Gastroesophageal sphincter (tissue), 4 donors: ENCODE measurements around the gene FAM219B. TPM values are rescaled to one million over a fixed set of nuclear protein-coding genes. Genes with fewer than 3 reads are reported as not detected.
"Not testable (repeated sequence)": the region's sequence is repeated elsewhere in the genome, so short reads cannot be mapped to it uniquely, and the experiment has no call there.

Experiments
- ATAC-seq: fragments of 150-250 bp; one replicate; pipeline ENCODE4 v1.9.1; 2016; ENCODE audit warnings: mild to moderate bottlenecking, moderate library complexity
- H3K27ac ChIP-seq, 4 donors: fragments of 200-600 bp; sonication (generic) in 3 of 4; 1 replicate in 3 of 4; 2 replicates in 1 of 4; pipeline ENCODE4 v1.5.1; 2016 to 2019
- H3K27me3 ChIP-seq: fragments of 200-600 bp; sonication (generic); one replicate; pipeline ENCODE4 v1.5.1; 2019
- H3K36me3 ChIP-seq, 2 donors: fragments of 200-600 bp; sonication (generic); one replicate each; pipeline ENCODE4 v1.5.1; 2019; ENCODE audit warnings: control low read depth in 1 of 2
- H3K4me1 ChIP-seq, 3 donors: fragments of 200-600 bp; sonication (generic); 1 replicate in 2 of 3; 2 replicates in 1 of 3; pipeline ENCODE4 v1.5.1; 2016 to 2019; ENCODE audit warnings: control low read depth in 2 of 3
- H3K4me3 ChIP-seq, 2 donors: fragments of 200-600 bp; sonication (generic); one replicate each; pipeline ENCODE4 v1.5.1; 2019; ENCODE audit warnings: mild to moderate bottlenecking in 1 of 2, moderate library complexity in 1 of 2
- H3K9me3 ChIP-seq, 3 donors: fragments of 200-600 bp; sonication (generic); one replicate each; pipeline ENCODE4 v1.5.1; 2017 to 2019; ENCODE audit warnings: control low read depth in 2 of 3
- CTCF ChIP-seq, 4 experiments: fragments of 200-600 bp in 2 of 4; fragments of 450-650 bp in 2 of 4; sonication (generic) in 1 of 4; IDR thresholded peaks; one replicate each; pipeline ENCODE4 v1.5.1; 2017 to 2019; ENCODE audit warnings: antibody characterized with exemption in 4 of 4, mild to moderate bottlenecking in 2 of 4, moderate library complexity in 2 of 4
- EP300 ChIP-seq: sonication (generic); formaldehyde crosslinking; IDR thresholded peaks from one replicate; pipeline ENCODE4 v1.6.1; 2017; ENCODE audit warnings: antibody characterized with exemption, mild to moderate bottlenecking
- POLR2A ChIP-seq, 2 donors: fragments of 450-650 bp; IDR thresholded peaks; one replicate each; pipeline ENCODE4 v1.6.1; 2017; ENCODE audit warnings: antibody characterized with exemption in 2 of 2, mild to moderate bottlenecking in 2 of 2, moderate library complexity in 1 of 2
- POLR2AphosphoS5 ChIP-seq: sonication (generic); formaldehyde crosslinking; IDR thresholded peaks from one replicate; pipeline ENCODE4 v1.6.1; 2017; ENCODE audit warnings: antibody characterized with exemption
- WGBS, 2 donors: methylation state at CpG; one replicate each; pipeline ENCODE4 v1.1.5; 2018; ENCODE audit warnings: low coverage in 1 of 2; 5-methylcytosine and 5-hydroxymethylcytosine counted together
- total RNA-seq, 4 donors: library from RNA; depleted of rRNA; stranded (reverse); fragments of >200 nt; gene quantifications; one replicate each; pipeline ENCODE4 v1.1.0, GENCODE V29; 2016

The FAM219B gene
- total RNA-seq, 4 donors from 2014 or later: 85.0 to 93.4 (median 88.8) TPM

- 0 to 12% methylated on average over 4 to 34 of the region's 47 CpGs for WGBS, 2 donors
Measured at GRCh38 chr15:74889883-74890664, 16.6 kb downstream of the FAM219B start, which contains the start of gene MPI. TSS of gene MPI (plus strand) at chr15:74890042. CDS start at chr15:74890074, 32 bp downstream.

GRCh38 chr15:74889390-74889882 lies 17.2 kb downstream of the FAM219B start:
- peaks cover 0 to 33% of the 10 kb centered on the region in 2 donors for H3K36me3 ChIP-seq
- peaks cover 0 to 29% (median 11%) of the 10 kb centered on the region in 3 donors for H3K4me1 ChIP-seq
- peak overlapping the region; percentile 60 to 82 for H3K4me3 ChIP-seq
- peak overlapping the region in 3 of 4 donors; percentile 84 to 89 (median 89) for H3K27ac ChIP-seq
- no peak for TF ChIP-seq POLR2AphosphoS5
- no peak for TF ChIP-seq POLR2A (IDR thresholded peaks at IDR 0.05)
- TF ChIP-seq CTCF (IDR thresholded peaks at IDR 0.05): no peak
- no peak for TF ChIP-seq EP300
- H3K9me3 ChIP-seq: no peaks in the 10 kb centered on the region
- H3K27me3 ChIP-seq: no peaks in the 10 kb centered on the region
- ATAC-seq: peak; percentile 66
- WGBS, 2 donors: 3 to 9% methylated on average over 8 of the region's 8 CpGs

More at GRCh38 chr15:74889883-74890664, 16.6 kb downstream of the FAM219B start, which contains the start of gene MPI:
- Histone ChIP-seq H3K4me3 (peak within 1 kb of the TSS; percentile 60 to 82), H3K27me3 (no peaks in the 10 kb centered on the region), H3K36me3 (peaks cover 0 to 37% of the 10 kb centered on the region in 2 donors), H3K9me3 (no peaks in the 10 kb centered on the region), H3K27ac (peak within 1 kb of the TSS in 3 of 4 donors; percentile 84 to 89 (median 89)), H3K4me1 (peaks cover 0 to 29% (median 11%) of the 10 kb centered on the region in 3 donors)
- peak; percentile 97 for ATAC-seq
- TF ChIP-seq CTCF (IDR thresholded peaks at IDR 0.05) (peak in 3 of 4 experiments; percentile 17 to 61 (median 43)), POLR2AphosphoS5 (peak; percentile 48), EP300 (no peak), POLR2A (IDR thresholded peaks at IDR 0.05) (peak; percentile 30 to 52)

- no peaks in the 10 kb centered on the region for H3K27me3 ChIP-seq
- no peak overlapping the region for H3K4me3 ChIP-seq
- H3K4me1 ChIP-seq: peaks cover 0 to 29% (median 11%) of the 10 kb centered on the region in 3 donors
- 50 to 87% methylated on average over 1 to 4 of the region's 4 CpGs for WGBS, 2 donors
- peak overlapping the region in 3 of 4 donors; percentile 84 to 89 (median 89) for H3K27ac ChIP-seq
- peaks cover 0 to 26% of the 10 kb centered on the region in 2 donors for H3K36me3 ChIP-seq
- no peak for ATAC-seq
- H3K9me3 ChIP-seq: no peaks in the 10 kb centered on the region
- TF ChIP-seq POLR2A (IDR thresholded peaks at IDR 0.05) (no peak), EP300 (no peak), CTCF (IDR thresholded peaks at IDR 0.05) (no peak), POLR2AphosphoS5 (no peak)
Measured at GRCh38 chr15:74888716-74889115, 17.9 kb downstream of the FAM219B start.

GRCh38 chr15:74887537-74888193 lies 19.0 kb downstream of the FAM219B start:
- H3K27ac ChIP-seq, H3K27me3 ChIP-seq, H3K9me3 ChIP-seq, ATAC-seq, H3K4me3 ChIP-seq: not testable (repeated sequence)
- 88 to 93% methylated on average over 2 to 5 of the region's 10 CpGs for WGBS, 2 donors
- Histone ChIP-seq H3K36me3 (peaks cover 0 to 15% of the 10 kb centered on the region in 2 donors), H3K4me1 (peaks cover 0 to 29% (median 11%) of the 10 kb centered on the region in 3 donors)

- H3K9me3 ChIP-seq: no peaks in the 10 kb centered on the region
- no peaks in the 10 kb centered on the region for H3K27me3 ChIP-seq
- WGBS, 2 donors: 60 to 69% methylated on average over 1 to 5 of the region's 5 CpGs
- H3K4me1 ChIP-seq: peaks cover 0 to 17% (median 7%) of the 10 kb centered on the region in 3 donors
- TF ChIP-seq CTCF (IDR thresholded peaks at IDR 0.05) (no peak), POLR2AphosphoS5 (no peak), EP300 (no peak), POLR2A (IDR thresholded peaks at IDR 0.05) (no peak)
- no peaks in the 10 kb centered on the region for H3K36me3 ChIP-seq
- H3K4me3 ChIP-seq: no peak overlapping the region
- no peak for ATAC-seq
- H3K27ac ChIP-seq: no peak overlapping the region
Measured at GRCh38 chr15:74885461-74885860, 21.2 kb downstream of the FAM219B start.
